A549 treated with Mapracorat at 1 μM for 4 hours (cell line): ENCODE data around the gene SPON1. TPM values are rescaled to one million over a fixed set of nuclear protein-coding genes. Genes with fewer than 3 reads are reported as not detected.

Source experiments
- total RNA-seq: library from RNA; stranded (reverse); fragments of 200-300 nt; extraction: Qiagen RNA extraction; gene quantifications from 5 replicates; pipeline ENCODE4 v1.2.3, GENCODE V29; 2022

SPON1 gene
- total RNA-seq = not detected in 5 replicates

DNA sequence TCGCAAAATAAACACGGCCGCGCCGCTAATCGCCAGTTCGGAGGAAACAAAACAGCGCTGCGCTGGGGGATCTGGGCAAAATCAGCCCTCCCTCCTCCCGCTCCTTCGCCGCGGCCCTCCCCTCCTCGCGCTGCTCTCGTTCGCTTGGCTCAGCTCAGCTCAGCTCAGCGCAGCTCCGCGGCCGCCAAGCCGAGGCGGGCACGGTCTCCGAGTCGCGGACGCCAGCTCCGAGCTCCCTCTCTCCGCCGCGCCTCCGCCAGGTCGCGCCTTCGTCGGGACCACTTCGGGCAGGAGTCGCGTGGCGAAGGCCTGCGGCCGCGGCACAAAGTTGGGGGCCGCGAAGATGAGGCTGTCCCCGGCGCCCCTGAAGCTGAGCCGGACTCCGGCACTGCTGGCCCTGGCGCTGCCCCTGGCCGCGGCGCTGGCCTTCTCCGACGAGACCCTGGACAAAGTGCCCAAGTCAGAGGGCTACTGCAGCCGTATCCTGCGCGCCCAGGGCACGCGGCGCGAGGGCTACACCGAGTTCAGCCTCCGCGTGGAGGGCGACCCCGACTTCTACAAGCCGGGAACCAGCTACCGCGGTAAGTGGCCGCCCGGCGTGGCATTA, at the start of gene SPON1:
Gene SPON1 (plus strand): TSS at position 162 of the 607 bp plus-strand sequence. CDS start 182 bp downstream, at position 344.

